HG03565 (cell line): Measurements from ENCODE around the gene ERC1.
"Not testable (repeated sequence)": the region's sequence is repeated elsewhere in the genome, so short reads cannot be mapped to it uniquely, and the experiment has no call there.

Source experiments
- ATAC-seq: cut with Tn5 transposase; IDR thresholded peaks from one replicate; pipeline ENCODE4 v1.9.1; 2021; ENCODE audit warnings: mild to moderate bottlenecking, moderate library complexity; ENCODE audit not compliant: unreplicated experiment

The ERC1 gene

GRCh38 chr12:1213618-1214205 is 222.7 kb downstream of the ERC1 start:
- ATAC-seq, result no peak

- no peak for ATAC-seq
These were observed 225.5 kb downstream of the ERC1 start for GRCh38 chr12:1216560-1216959.

GRCh38 chr12:1217191-1217949 is 226.3 kb downstream of the ERC1 start:
- no peak for ATAC-seq

GRCh38 chr12:1218369-1218768 is 227.3 kb downstream of the ERC1 start:
- no peak for ATAC-seq

GRCh38 chr12:1220127-1221092 is 229.4 kb downstream of the ERC1 start:
- ATAC-seq, result no peak

GRCh38 chr12:1222858-1223639 is 232.0 kb downstream of the ERC1 start:
- ATAC-seq, result no peak

GRCh38 chr12:1226951-1227350 is 235.9 kb downstream of the ERC1 start:
- no peak for ATAC-seq

- no peak for ATAC-seq
These were observed 243.1 kb downstream of the ERC1 start for GRCh38 chr12:1234073-1234472.

GRCh38 chr12:1246637-1247036 is 255.6 kb downstream of the ERC1 start:
- no peak for ATAC-seq

- no peak for ATAC-seq
These were observed 259.6 kb downstream of the ERC1 start for GRCh38 chr12:1250641-1251040.

GRCh38 chr12:1252758-1253157 is 261.7 kb downstream of the ERC1 start:
- ATAC-seq, result no peak

GRCh38 chr12:1255125-1255524 is 264.1 kb downstream of the ERC1 start:
- not testable (repeated sequence) for ATAC-seq

GRCh38 chr12:1255854-1256253 is 264.8 kb downstream of the ERC1 start:
- not testable (repeated sequence) for ATAC-seq

GRCh38 chr12:1256285-1256684 is 265.3 kb downstream of the ERC1 start:
- no peak for ATAC-seq

GRCh38 chr12:1256991-1257390 is 266.0 kb downstream of the ERC1 start:
- ATAC-seq, result no peak

GRCh38 chr12:1262011-1262410 is 271.0 kb downstream of the ERC1 start:
- no peak for ATAC-seq

GRCh38 chr12:1267243-1267642 is 276.2 kb downstream of the ERC1 start:
- ATAC-seq, result no peak

- ATAC-seq, result no peak
These were observed 281.1 kb downstream of the ERC1 start for GRCh38 chr12:1272142-1272541.

GRCh38 chr12:1273051-1273450 is 282.0 kb downstream of the ERC1 start:
- ATAC-seq, result no peak

- no peak for ATAC-seq
These were observed 286.9 kb downstream of the ERC1 start for GRCh38 chr12:1277905-1278304.

GRCh38 chr12:1279050-1279449 is 288.0 kb downstream of the ERC1 start:
- ATAC-seq, result no peak
